GM12878 (cell line): ENCODE measurements around the gene SOS1.

Experiments
- POLR2A ChIP-seq: IDR thresholded peaks from 2 replicates; pipeline ENCODE4 v1.6.1; 2011; ENCODE audit warnings: low read depth, mild to moderate bottlenecking, low read length
- TF ChIP-seq, protein P1 (sequence below), 3 experiments: IDR thresholded peaks in 2 of 3; conservative IDR thresholded peaks in 1 of 3; 2 replicates each; pipeline ENCODE4 v1.5.1; 2011; ENCODE audit warnings: low read depth in 3 of 3, low read length in 3 of 3, mild to moderate bottlenecking in 3 of 3, control low read depth in 2 of 3, moderate library complexity in 2 of 3, inconsistent platforms in 1 of 3, mixed read lengths in 1 of 3; ENCODE audit not compliant: control insufficient read depth in 2 of 3, insufficient read depth in 1 of 3; ENCODE audit errors: extremely low read depth in 1 of 3

DNA sequence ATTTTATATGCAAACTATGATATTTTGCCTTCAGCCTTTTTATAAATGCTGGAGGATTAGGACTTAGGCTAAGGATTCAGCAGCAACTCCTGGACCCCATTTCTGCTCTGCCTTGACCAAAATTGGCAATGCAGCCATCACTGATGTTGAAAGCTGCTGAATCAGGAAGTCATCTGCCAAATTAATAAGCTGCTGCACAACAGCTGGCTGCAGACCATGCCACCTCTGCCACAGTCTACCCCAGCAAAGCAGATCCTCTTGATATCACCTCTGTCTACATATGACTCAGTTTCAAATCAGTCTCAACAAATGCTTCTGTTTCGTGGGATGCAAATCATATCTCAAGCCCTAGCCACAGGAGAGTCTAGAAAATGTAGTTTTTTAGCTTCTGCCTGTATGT lies 7.1 kb upstream of the SOS1 start:
- TF ChIP-seq, protein P1, sequence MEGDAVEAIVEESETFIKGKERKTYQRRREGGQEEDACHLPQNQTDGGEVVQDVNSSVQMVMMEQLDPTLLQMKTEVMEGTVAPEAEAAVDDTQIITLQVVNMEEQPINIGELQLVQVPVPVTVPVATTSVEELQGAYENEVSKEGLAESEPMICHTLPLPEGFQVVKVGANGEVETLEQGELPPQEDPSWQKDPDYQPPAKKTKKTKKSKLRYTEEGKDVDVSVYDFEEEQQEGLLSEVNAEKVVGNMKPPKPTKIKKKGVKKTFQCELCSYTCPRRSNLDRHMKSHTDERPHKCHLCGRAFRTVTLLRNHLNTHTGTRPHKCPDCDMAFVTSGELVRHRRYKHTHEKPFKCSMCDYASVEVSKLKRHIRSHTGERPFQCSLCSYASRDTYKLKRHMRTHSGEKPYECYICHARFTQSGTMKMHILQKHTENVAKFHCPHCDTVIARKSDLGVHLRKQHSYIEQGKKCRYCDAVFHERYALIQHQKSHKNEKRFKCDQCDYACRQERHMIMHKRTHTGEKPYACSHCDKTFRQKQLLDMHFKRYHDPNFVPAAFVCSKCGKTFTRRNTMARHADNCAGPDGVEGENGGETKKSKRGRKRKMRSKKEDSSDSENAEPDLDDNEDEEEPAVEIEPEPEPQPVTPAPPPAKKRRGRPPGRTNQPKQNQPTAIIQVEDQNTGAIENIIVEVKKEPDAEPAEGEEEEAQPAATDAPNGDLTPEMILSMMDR (IDR thresholded peaks at IDR 0.05 in 2 of 3, conservative IDR thresholded peaks at IDR 0.05 in 1 of 3; ENCODE audit: control insufficient read depth in 2 of 3, extremely low read depth in 1 of 3, insufficient read depth in 1 of 3, low read depth in 3 of 3, low read length in 3 of 3), result no peak
- TF ChIP-seq POLR2A, result no peak
